Measurements from ENCODE around the gene FEM1A.

FEM1A gene

DNA sequence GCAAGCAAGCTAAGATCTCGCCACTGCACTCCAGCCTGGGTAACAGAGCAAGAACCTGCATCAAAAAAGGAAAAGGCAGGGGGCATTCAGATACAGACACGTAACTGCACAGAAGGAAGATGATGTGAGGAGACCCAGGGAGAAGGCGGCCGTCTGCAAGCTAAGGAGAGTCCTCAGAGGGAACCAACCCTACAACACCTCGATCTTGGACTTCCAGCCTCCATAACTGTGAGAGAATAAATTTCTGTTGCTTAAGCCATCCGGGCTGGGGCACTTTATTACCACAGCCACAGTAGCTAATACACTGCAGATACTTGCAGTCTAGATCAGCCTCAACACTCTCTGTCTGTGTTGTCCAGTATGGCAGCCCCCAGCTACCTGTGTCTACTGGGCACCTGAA is 32.0 kb downstream of the FEM1A start:
- no peaks in the 10 kb centered on the region for H4K20me1 ChIP-seq (ENCODE audit: control insufficient read depth, insufficient read depth, low read depth, low read length)
- TF ChIP-seq, protein P1, sequence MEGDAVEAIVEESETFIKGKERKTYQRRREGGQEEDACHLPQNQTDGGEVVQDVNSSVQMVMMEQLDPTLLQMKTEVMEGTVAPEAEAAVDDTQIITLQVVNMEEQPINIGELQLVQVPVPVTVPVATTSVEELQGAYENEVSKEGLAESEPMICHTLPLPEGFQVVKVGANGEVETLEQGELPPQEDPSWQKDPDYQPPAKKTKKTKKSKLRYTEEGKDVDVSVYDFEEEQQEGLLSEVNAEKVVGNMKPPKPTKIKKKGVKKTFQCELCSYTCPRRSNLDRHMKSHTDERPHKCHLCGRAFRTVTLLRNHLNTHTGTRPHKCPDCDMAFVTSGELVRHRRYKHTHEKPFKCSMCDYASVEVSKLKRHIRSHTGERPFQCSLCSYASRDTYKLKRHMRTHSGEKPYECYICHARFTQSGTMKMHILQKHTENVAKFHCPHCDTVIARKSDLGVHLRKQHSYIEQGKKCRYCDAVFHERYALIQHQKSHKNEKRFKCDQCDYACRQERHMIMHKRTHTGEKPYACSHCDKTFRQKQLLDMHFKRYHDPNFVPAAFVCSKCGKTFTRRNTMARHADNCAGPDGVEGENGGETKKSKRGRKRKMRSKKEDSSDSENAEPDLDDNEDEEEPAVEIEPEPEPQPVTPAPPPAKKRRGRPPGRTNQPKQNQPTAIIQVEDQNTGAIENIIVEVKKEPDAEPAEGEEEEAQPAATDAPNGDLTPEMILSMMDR (IDR thresholded peaks at IDR 0.05; ENCODE audit: low read depth, low read length, poor library complexity, severe bottlenecking): no peak
- no peak for TF ChIP-seq EZH2phosphoT487 (IDR thresholded peaks at IDR 0.05; ENCODE audit: borderline replicate concordance, low read length)

GRCh38 chr19:4829001-4829712 is 37.6 kb downstream of the FEM1A start:
- Histone ChIP-seq H3K79me2 (ENCODE audit: control insufficient read depth, low read length) (peaks cover 81% of the 10 kb centered on the region), H3K36me3 (ENCODE audit: control insufficient read depth, low read length) (peaks cover 41% of the 10 kb centered on the region)

More for the DNA sequence above, 32.0 kb downstream of the FEM1A start:
- peaks cover 9% of the 10 kb centered on the region for H3K4me1 ChIP-seq (ENCODE audit: control insufficient read depth, low read length)
- H3K79me2 ChIP-seq (ENCODE audit: control insufficient read depth, low read length): peaks cover 92% of the 10 kb centered on the region
- H3K9me2 ChIP-seq (replicated peaks; ENCODE audit: control insufficient read depth, low read length): no peaks in the 10 kb centered on the region
- H3K27ac ChIP-seq (ENCODE audit: low read depth, low read length): peak overlapping the region; percentile 16; the same call in 1 of the 2 replicates
- H3K27me3 ChIP-seq (ENCODE audit: control insufficient read depth, low read length): no peaks in the 10 kb centered on the region
- no peaks in the 10 kb centered on the region for H3K9me3 ChIP-seq (ENCODE audit: control insufficient read depth, insufficient read depth, low read length)
- H3K36me3 ChIP-seq (ENCODE audit: control insufficient read depth, low read length): peaks cover 46% of the 10 kb centered on the region
- H3K4me3 ChIP-seq (ENCODE audit: low read length): no peak overlapping the region
- no peak overlapping the region for H3K4me2 ChIP-seq (ENCODE audit: low read length)
- no peaks in the 10 kb centered on the region for H3F3A ChIP-seq (ENCODE audit: control insufficient read depth, insufficient read depth)

GRCh38 chr19:4830332-4830731 is 38.8 kb downstream of the FEM1A start:
- Histone ChIP-seq H3K27me3 (ENCODE audit: control insufficient read depth, low read length) (no peaks in the 10 kb centered on the region), H3K4me3 (ENCODE audit: low read length) (peak overlapping the region; percentile 80), H3K4me2 (ENCODE audit: low read length) (peak overlapping the region; percentile 70), H3F3A (ENCODE audit: control insufficient read depth, insufficient read depth) (peaks cover 9% of the 10 kb centered on the region), H3K9me3 (ENCODE audit: control insufficient read depth, insufficient read depth, low read length) (no peaks in the 10 kb centered on the region), H3K27ac (ENCODE audit: low read depth, low read length) (peak overlapping the region; percentile 77), H3K36me3 (ENCODE audit: control insufficient read depth, low read length) (peaks cover 37% of the 10 kb centered on the region), H3K79me2 (ENCODE audit: control insufficient read depth, low read length) (peaks cover 70% of the 10 kb centered on the region), H4K20me1 (ENCODE audit: control insufficient read depth, insufficient read depth, low read depth, low read length) (no peaks in the 10 kb centered on the region), H3K9me2 (replicated peaks; ENCODE audit: control insufficient read depth, low read length) (no peaks in the 10 kb centered on the region), H3K4me1 (ENCODE audit: control insufficient read depth, low read length) (peaks cover 36% of the 10 kb centered on the region)
- TF ChIP-seq EZH2phosphoT487 (IDR thresholded peaks at IDR 0.05; ENCODE audit: borderline replicate concordance, low read length): no peak
- TF ChIP-seq, protein P1 (IDR thresholded peaks at IDR 0.05; ENCODE audit: low read depth, low read length, poor library complexity, severe bottlenecking): no peak

More at GRCh38 chr19:4829001-4829712, 37.6 kb downstream of the FEM1A start:
- no peaks in the 10 kb centered on the region for H3K9me2 ChIP-seq (replicated peaks; ENCODE audit: control insufficient read depth, low read length)
- H3K27me3 ChIP-seq (ENCODE audit: control insufficient read depth, low read length): no peaks in the 10 kb centered on the region
- peaks cover 9% of the 10 kb centered on the region for H3F3A ChIP-seq (ENCODE audit: control insufficient read depth, insufficient read depth)
- H3K27ac ChIP-seq (ENCODE audit: low read depth, low read length): peak overlapping the region; percentile 77
- H3K4me1 ChIP-seq (ENCODE audit: control insufficient read depth, low read length): peaks cover 38% of the 10 kb centered on the region
- peak overlapping the region; percentile 70 for H3K4me2 ChIP-seq (ENCODE audit: low read length)
- peak overlapping the region; percentile 74 for H3K4me3 ChIP-seq (ENCODE audit: low read length)
- TF ChIP-seq, protein P1 (IDR thresholded peaks at IDR 0.05; ENCODE audit: low read depth, low read length, poor library complexity, severe bottlenecking): peak; percentile 55
- no peak for TF ChIP-seq EZH2phosphoT487 (IDR thresholded peaks at IDR 0.05; ENCODE audit: borderline replicate concordance, low read length)
- no peaks in the 10 kb centered on the region for H3K9me3 ChIP-seq (ENCODE audit: control insufficient read depth, insufficient read depth, low read length)
- no peaks in the 10 kb centered on the region for H4K20me1 ChIP-seq (ENCODE audit: control insufficient read depth, insufficient read depth, low read depth, low read length)
